BJ (cell line): ENCODE data around the gene GPR33. TPM values are rescaled to one million over a fixed set of nuclear protein-coding genes. Genes with fewer than 3 reads are reported as not detected.
A peak's percentile ranks its signal among the peaks of the same experiment; 100 is the strongest.
"Not testable (repeated sequence)": the region's sequence is repeated elsewhere in the genome, so short reads cannot be mapped to it uniquely, and the experiment has no call there.

Source experiments
- CTCF ChIA-PET: fragments of 350-600 bp; formaldehyde crosslinking; extraction: SDS; loops from one replicate; lab custom pipeline; 2021; ENCODE audit warnings: antibody characterized with exemption, inconsistent platforms; lab: Yijun Ruan, JAX
- POLR2A ChIA-PET: fragments of 300-600 bp; sonication (Branson Sonifier 250); formaldehyde crosslinking; extraction: SDS; loops from one replicate; lab custom pipeline; 2021; ENCODE audit warnings: antibody characterized with exemption; lab: Charles Lee
- DNase-seq: peaks from one replicate; pipeline ENCODE4 v3.0.0-alpha.2; 2011; ENCODE audit warnings: low read depth
- H3K27me3 ChIP-seq: 2 replicates; pipeline ENCODE4 v1.6.0; 2011; ENCODE audit warnings: low read length; ENCODE audit not compliant: control insufficient read depth, insufficient read depth
- H3K36me3 ChIP-seq: 2 replicates; pipeline ENCODE4 v1.5.1; 2011; ENCODE audit warnings: low read length; ENCODE audit not compliant: control insufficient read depth, insufficient read depth
- H3K4me3 ChIP-seq: 2 replicates; pipeline ENCODE4 v1.5.1; 2011; ENCODE audit warnings: low read depth, mild to moderate bottlenecking, control low read depth, low read length
- CTCF ChIP-seq: IDR thresholded peaks from 2 replicates; pipeline ENCODE4 v1.5.1; 2011; ENCODE audit warnings: low read depth, mild to moderate bottlenecking, control low read depth, inconsistent platforms, low read length, moderate library complexity; ENCODE audit not compliant: insufficient read depth
- polyA plus RNA-seq: library from polyadenylated mRNA; depleted of rRNA; stranded (reverse); fragments of >200 nt; gene quantifications from 2 replicates; pipeline ENCODE4 v1.2.3, GENCODE V29; 2011; rRNA removed

The GPR33 gene
- polyA plus RNA-seq, 1 experiment = not detected

DNA sequence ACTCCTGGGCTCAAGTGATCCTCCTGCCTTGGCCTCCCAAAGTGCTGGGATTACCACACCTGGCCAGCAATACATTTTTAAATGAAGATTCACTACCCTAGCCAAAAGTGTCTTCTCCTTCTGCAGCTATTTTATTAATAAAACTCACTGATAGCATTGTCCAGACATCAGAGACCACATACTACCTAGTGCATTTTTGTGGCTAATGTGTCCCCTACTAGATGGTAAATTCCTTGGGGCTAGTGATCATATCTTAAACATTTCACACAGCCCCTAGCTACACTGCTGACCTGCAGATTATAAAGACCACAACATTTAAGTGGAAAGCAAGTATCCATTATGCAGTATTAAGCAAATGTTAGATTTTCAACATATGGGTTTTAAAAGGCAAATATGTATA, 47.6 kb downstream of the GPR33 start:
- TF ChIP-seq CTCF = no peak
- Histone ChIP-seq H3K4me3 (no peak overlapping the region), H3K36me3 (no peaks in the 10 kb centered on the region), H3K27me3 (no peaks in the 10 kb centered on the region)
- no peak for DNase-seq
- POLR2A ChIA-PET = no interaction called here
- CTCF ChIA-PET = interaction anchor here (0.6 kb wide), 1 partner anchor 1010 kb away, joined by 3 read pairs; no protein-coding TSS in a partner anchor

- Histone ChIP-seq H3K27me3 (no peaks in the 10 kb centered on the region), H3K36me3 (no peaks in the 10 kb centered on the region), H3K4me3 (no peak overlapping the region)
- TF ChIP-seq CTCF = no peak
- DNase-seq = no peak
- ChIA-PET POLR2A (no interaction called here), CTCF (interaction anchor here (0.6 kb wide), 1 partner anchor 24 kb away, joined by 3 read pairs; no protein-coding TSS in a partner anchor)
These were observed 48.3 kb downstream of the GPR33 start for GRCh38 chr14:31439561-31439960.

DNA sequence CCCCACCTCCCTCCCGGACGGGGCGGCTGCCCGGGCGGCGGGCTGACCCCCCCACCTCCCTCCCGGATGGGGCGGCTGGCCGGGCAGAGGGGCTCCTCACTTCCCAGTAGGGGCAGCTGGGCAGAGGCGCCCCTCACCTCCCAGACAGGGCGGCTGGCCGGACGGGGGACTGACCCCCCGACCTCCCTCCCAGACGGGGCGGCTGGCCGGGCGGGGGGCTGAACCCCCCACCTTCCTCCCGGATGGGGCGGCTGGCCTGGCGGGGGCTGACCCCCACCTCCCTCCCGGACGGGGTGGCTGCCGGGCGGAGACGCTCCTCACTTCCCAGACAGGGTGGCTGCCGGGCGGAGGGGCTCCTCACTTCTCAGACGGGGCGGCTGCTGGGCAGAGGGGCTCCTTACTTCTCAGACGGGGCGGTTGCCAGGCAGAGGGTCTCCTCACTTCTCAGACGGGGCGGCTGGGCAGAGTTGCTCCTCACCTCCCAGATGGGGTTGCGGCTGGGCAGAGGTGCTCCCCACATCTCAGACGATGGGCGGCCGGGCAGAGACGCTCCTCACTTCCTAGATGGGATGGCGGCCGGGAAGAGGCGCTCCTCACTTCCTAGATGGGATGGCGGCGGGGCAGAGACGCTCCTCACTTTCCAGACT, 50.7 kb downstream of the GPR33 start:
- H3K27me3 ChIP-seq, H3K4me3 ChIP-seq, CTCF ChIA-PET, POLR2A ChIA-PET, H3K36me3 ChIP-seq, DNase-seq: not testable (repeated sequence)

GRCh38 chr14:31435276-31435675, 52.6 kb downstream of the GPR33 start:
- CTCF ChIA-PET = interaction anchor here (0.9 to 1.1 kb wide), 3 partner anchors 11 to 15 kb away, joined by 3 to 4 read pairs (median 3); partner anchors contain the start of gene HEATR5A
- DNase-seq = peak; percentile 85
- POLR2A ChIA-PET = interaction anchor here (1.3 kb wide), 1 partner anchor 15 kb away, joined by 7 read pairs; the partner anchor contains the start of gene HEATR5A
- TF ChIP-seq CTCF = no peak
- Histone ChIP-seq H3K27me3 (no peaks in the 10 kb centered on the region), H3K4me3 (no peak overlapping the region), H3K36me3 (no peaks in the 10 kb centered on the region)

Other genes with a start within 250 kb of the GPR33 start
- gene HEATR5A, start 67.5 kb downstream of the GPR33 start, polyA plus RNA-seq = 34.3 and 61.3 TPM in 2 replicates
- 16.4 and 20.3 TPM in 2 replicates for gene DTD2, start 30.5 kb downstream of the GPR33 start, polyA plus RNA-seq
- 3.3 and 6.6 TPM in 2 replicates for gene NUBPL, start 73.4 kb upstream of the GPR33 start, polyA plus RNA-seq